ENCODE data around the gene HTT-AS.

DNA sequence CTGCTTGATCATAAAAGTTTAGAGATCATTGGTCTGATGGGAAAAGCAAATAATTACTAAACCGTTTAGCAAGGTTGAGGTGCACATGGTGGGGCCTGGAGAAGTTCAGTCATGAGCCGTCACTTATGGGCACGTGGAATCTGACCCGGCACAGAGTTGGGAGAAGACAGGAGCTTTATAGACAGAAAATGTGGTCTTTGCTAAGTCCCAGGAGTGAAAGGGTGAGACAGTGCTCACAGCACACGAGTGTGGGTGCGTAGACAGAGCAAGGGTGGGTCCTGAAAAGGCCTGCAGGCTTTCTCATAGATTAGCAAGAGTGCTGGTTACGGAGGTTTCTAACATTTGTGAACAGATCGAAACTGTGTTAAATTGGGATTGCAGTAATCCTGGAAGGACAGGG lies 44.0 kb upstream of the HTT-AS start:
- no peak for TF ChIP-seq MXI1 (IDR thresholded peaks at IDR 0.05; ENCODE audit: low read depth, low read length)
- TF ChIP-seq EP300 (IDR thresholded peaks at IDR 0.05; ENCODE audit: borderline replicate concordance in 1 of 2, low read depth in 1 of 2, low read length in 1 of 2), result no peak
